D721Med (cell line): ENCODE data around the gene NINJ2.

Experiments used
- DNase-seq: peaks from one replicate; pipeline ENCODE4 v3.0.0; 2011; ENCODE audit warnings: low spot score; ENCODE audit not compliant: insufficient read length
- FAIRE-seq: peaks from 2 replicates; lab custom pipeline; 2011; peaks lifted over from hg19 to GRCh38; lab: Jason Lieb, UNC
- TF ChIP-seq, protein P1 (sequence below): IDR thresholded peaks from 2 replicates; pipeline ENCODE4 v1.5.1; 2012; ENCODE audit warnings: mild to moderate bottlenecking, control low read depth; ENCODE audit not compliant: insufficient read depth; ENCODE audit errors: missing control alignments

NINJ2 gene

GRCh38 chr12:668090-668481 lies 4.8 kb upstream of the NINJ2 start:
- no peak for DNase-seq
- FAIRE-seq = no peak
- TF ChIP-seq, protein P1, sequence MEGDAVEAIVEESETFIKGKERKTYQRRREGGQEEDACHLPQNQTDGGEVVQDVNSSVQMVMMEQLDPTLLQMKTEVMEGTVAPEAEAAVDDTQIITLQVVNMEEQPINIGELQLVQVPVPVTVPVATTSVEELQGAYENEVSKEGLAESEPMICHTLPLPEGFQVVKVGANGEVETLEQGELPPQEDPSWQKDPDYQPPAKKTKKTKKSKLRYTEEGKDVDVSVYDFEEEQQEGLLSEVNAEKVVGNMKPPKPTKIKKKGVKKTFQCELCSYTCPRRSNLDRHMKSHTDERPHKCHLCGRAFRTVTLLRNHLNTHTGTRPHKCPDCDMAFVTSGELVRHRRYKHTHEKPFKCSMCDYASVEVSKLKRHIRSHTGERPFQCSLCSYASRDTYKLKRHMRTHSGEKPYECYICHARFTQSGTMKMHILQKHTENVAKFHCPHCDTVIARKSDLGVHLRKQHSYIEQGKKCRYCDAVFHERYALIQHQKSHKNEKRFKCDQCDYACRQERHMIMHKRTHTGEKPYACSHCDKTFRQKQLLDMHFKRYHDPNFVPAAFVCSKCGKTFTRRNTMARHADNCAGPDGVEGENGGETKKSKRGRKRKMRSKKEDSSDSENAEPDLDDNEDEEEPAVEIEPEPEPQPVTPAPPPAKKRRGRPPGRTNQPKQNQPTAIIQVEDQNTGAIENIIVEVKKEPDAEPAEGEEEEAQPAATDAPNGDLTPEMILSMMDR = no peak

DNA sequence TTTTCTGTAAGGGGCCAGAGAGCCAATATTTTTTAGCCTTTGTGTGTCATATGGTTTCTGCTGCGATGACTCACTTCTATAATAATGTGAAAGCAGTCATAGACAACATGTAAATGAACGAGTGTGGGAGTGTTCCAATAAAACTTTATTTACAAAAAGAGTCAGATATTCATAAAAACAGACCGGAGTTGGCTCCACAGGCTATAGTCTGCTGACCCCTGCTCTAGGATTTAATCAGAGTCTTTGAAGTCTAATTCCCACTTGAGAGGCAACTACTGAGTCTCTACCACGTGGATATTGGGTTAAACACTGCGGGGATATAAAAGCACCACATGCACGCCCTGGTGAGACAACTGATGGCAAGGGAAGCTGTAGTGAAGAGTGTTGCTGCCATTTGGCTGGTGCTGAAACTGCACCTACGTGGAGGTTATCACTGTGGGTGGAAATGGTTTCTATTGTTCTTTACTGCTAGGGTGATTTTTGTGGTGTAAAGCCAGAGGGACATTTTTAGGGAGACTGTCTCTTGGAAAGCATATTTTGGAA lies 3.6 kb upstream of the NINJ2 start:
- DNase-seq (no peak), FAIRE-seq (no peak)
- TF ChIP-seq, protein P1 = no peak

DNA sequence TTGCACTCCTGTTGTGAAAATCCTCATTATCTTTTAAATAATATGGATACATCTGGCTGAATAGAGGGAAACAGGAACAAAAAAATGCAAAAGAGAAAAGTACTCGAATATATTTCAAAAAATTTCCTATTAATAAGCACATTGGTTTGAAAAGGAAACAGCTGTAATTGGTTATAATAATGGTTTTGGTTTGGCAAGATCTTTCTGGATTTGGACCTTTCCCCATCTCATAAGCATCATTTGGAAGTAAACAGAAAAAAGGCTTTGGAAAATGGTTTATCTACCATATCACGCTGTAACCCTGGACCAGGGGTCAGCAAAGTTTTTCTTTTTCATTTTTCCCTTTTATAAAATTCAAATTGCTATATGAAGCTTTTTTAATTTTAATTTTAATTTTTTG lies 2.8 kb upstream of the NINJ2 start:
- no peak for DNase-seq
- FAIRE-seq = no peak
- TF ChIP-seq, protein P1 = no peak

- FAIRE-seq = no peak
These were observed 1.5 kb upstream of the NINJ2 start for GRCh38 chr12:664779-665092.

GRCh38 chr12:664075-664778 lies 982 bp upstream of the NINJ2 start:
- DNase-seq (no peak), FAIRE-seq (no peak)
- TF ChIP-seq, protein P1 = no peak

More at GRCh38 chr12:664779-665092, 1.5 kb upstream of the NINJ2 start:
- DNase-seq = no peak
- TF ChIP-seq, protein P1 = no peak

DNA sequence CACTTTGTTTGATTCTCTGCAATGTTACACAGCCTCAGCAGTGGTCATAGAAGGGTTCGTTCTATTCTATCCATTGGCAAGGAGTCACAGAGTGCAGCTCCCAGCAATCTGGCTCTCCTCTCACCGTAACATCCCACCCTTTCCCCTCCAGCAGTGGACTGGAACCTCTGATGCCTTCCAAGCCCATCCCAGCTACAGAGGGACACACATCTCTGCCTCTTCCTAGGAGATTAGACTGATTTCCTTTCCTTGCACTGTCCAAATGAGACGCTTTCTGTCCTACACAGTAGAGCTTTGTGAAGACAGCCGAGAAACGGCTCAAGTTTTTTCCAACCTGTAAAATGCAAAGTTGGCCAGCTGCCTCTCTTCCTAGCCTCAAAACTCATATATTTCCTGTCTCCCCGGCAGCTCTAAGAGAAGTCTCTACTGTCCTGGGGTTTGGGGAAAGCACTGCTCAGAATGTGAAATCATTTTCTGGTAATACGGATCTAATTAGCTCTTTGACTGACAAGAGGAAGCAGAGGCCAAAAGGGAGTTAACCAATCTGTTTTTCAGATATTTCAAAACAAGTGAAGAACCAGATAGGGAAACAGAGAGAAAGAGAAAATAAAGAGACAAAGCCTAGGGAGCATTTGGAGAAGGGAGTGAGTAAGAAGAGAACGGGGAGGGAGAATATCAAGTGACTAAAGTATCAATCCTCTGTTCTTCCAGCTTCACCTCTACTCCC lies 516 bp downstream of the NINJ2 start:
- no peak for DNase-seq
- FAIRE-seq = no peak
- TF ChIP-seq, protein P1 = no peak
